SK-N-SH treated with all-trans-retinoic acid at 6 μM for 48 hours (cell line): ENCODE measurements around the gene BPIFB6.

Source experiments
- ARNTL ChIP-seq: fragments of 450-650 bp; formaldehyde crosslinking; IDR thresholded peaks from 2 replicates; pipeline ENCODE4 v1.5.0; 2020; ENCODE audit warnings: low read depth, mild to moderate bottlenecking, moderate library complexity, borderline replicate concordance
- BACH2 ChIP-seq: fragments of 250-450 bp; sonication (Bioruptor Pico); IDR thresholded peaks from 2 replicates; pipeline ENCODE4 v1.9.0; 2021; ENCODE audit warnings: mild to moderate bottlenecking, borderline replicate concordance
- CSDC2 ChIP-seq: fragments of 250-450 bp; sonication (Bioruptor Pico); IDR thresholded peaks from 2 replicates; pipeline ENCODE4 v1.5.0; 2020; ENCODE audit warnings: mild to moderate bottlenecking, moderate library complexity
- ESRRG ChIP-seq: fragments of 250-450 bp; sonication (Bioruptor Pico); IDR thresholded peaks from 2 replicates; pipeline ENCODE4 v1.6.1; 2021; ENCODE audit warnings: mild to moderate bottlenecking
- GLIS3 ChIP-seq: fragments of 250-450 bp; sonication (Bioruptor Pico); IDR thresholded peaks from 2 replicates; pipeline ENCODE4 v1.5.0; 2020; ENCODE audit warnings: mild to moderate bottlenecking, moderate library complexity
- ISL1 ChIP-seq: fragments of 250-450 bp; sonication (Bioruptor Pico); IDR thresholded peaks from 2 replicates; pipeline ENCODE4 v2.1.2; 2022; ENCODE audit warnings: mild to moderate bottlenecking, moderate library complexity
- OSR1 ChIP-seq: fragments of 250-450 bp; sonication (Bioruptor Pico); IDR thresholded peaks from 2 replicates; pipeline ENCODE4 v1.8.0; 2022; ENCODE audit warnings: moderate library complexity, mild to moderate bottlenecking, inconsistent platforms
- SNAI2 ChIP-seq: fragments of 250-450 bp; sonication (Bioruptor Pico); IDR thresholded peaks from 2 replicates; pipeline ENCODE4 v1.5.0; 2020; ENCODE audit warnings: mild to moderate bottlenecking, moderate library complexity
- TCF4 ChIP-seq: fragments of 250-450 bp; sonication (Bioruptor Pico); IDR thresholded peaks from 2 replicates; pipeline ENCODE4 v1.8.0; 2021; ENCODE audit warnings: mild to moderate bottlenecking, moderate library complexity, borderline replicate concordance
- TOX ChIP-seq: fragments of 250-450 bp; sonication (Bioruptor Pico); IDR thresholded peaks from 2 replicates; pipeline ENCODE4 v1.8.0; 2021; ENCODE audit warnings: mild to moderate bottlenecking, moderate library complexity, borderline replicate concordance
- ZC3H10 ChIP-seq: fragments of 250-450 bp; sonication (Bioruptor Pico); IDR thresholded peaks from 2 replicates; pipeline ENCODE4 v1.5.1; 2021; ENCODE audit warnings: mild to moderate bottlenecking, moderate library complexity
- ZFP30 ChIP-seq: fragments of 450-650 bp; formaldehyde crosslinking; IDR thresholded peaks from 2 replicates; pipeline ENCODE4 v1.5.0; 2022; ENCODE audit warnings: mild to moderate bottlenecking, moderate library complexity
- TF ChIP-seq, protein P1 (sequence below): fragments of 250-450 bp; sonication (Bioruptor Pico); IDR thresholded peaks from 2 replicates; pipeline ENCODE4 v1.8.0; 2020; ENCODE audit warnings: mild to moderate bottlenecking, moderate library complexity, borderline replicate concordance
- TF ChIP-seq, protein P2 (sequence below): fragments of 250-450 bp; sonication (Bioruptor Pico); IDR thresholded peaks from 2 replicates; pipeline ENCODE4 v1.5.0; 2020; ENCODE audit warnings: mild to moderate bottlenecking, moderate library complexity

DNA sequence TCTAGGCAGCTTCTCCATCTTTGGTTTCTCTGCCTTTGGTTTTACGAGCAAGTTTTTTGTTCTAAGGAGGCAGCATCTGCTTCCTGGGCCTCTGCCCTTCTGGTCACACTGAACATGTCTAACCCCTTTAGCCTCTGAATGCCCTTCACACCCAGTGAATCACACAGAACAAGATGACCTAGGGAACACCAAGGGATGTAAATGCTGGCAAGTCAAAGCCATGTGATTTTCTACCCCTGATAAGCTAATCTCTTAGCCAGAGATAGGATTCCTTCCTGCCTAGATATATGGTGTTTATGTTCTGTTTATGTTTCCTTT is 7.2 kb upstream of the BPIFB6 start:
- TF ChIP-seq, protein P1, sequence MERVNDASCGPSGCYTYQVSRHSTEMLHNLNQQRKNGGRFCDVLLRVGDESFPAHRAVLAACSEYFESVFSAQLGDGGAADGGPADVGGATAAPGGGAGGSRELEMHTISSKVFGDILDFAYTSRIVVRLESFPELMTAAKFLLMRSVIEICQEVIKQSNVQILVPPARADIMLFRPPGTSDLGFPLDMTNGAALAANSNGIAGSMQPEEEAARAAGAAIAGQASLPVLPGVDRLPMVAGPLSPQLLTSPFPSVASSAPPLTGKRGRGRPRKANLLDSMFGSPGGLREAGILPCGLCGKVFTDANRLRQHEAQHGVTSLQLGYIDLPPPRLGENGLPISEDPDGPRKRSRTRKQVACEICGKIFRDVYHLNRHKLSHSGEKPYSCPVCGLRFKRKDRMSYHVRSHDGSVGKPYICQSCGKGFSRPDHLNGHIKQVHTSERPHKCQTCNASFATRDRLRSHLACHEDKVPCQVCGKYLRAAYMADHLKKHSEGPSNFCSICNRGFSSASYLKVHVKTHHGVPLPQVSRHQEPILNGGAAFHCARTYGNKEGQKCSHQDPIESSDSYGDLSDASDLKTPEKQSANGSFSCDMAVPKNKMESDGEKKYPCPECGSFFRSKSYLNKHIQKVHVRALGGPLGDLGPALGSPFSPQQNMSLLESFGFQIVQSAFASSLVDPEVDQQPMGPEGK (CRISPR knock-in tag) = no peak
- TF ChIP-seq SNAI2 (no peak), ESRRG (CRISPR knock-in tag) (no peak), ARNTL (no peak), CSDC2 (CRISPR knock-in tag) (no peak), ZC3H10 (CRISPR knock-in tag) (no peak), ZFP30 (no peak), ISL1 (CRISPR knock-in tag) (no peak), TCF4 (CRISPR knock-in tag) (no peak), GLIS3 (no peak), OSR1 (CRISPR knock-in tag) (no peak), TOX (CRISPR knock-in tag) (no peak), BACH2 (CRISPR knock-in tag) (no peak)
- TF ChIP-seq, protein P2, sequence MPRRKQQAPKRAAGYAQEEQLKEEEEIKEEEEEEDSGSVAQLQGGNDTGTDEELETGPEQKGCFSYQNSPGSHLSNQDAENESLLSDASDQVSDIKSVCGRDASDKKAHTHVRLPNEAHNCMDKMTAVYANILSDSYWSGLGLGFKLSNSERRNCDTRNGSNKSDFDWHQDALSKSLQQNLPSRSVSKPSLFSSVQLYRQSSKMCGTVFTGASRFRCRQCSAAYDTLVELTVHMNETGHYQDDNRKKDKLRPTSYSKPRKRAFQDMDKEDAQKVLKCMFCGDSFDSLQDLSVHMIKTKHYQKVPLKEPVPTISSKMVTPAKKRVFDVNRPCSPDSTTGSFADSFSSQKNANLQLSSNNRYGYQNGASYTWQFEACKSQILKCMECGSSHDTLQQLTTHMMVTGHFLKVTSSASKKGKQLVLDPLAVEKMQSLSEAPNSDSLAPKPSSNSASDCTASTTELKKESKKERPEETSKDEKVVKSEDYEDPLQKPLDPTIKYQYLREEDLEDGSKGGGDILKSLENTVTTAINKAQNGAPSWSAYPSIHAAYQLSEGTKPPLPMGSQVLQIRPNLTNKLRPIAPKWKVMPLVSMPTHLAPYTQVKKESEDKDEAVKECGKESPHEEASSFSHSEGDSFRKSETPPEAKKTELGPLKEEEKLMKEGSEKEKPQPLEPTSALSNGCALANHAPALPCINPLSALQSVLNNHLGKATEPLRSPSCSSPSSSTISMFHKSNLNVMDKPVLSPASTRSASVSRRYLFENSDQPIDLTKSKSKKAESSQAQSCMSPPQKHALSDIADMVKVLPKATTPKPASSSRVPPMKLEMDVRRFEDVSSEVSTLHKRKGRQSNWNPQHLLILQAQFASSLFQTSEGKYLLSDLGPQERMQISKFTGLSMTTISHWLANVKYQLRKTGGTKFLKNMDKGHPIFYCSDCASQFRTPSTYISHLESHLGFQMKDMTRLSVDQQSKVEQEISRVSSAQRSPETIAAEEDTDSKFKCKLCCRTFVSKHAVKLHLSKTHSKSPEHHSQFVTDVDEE (CRISPR knock-in tag) = no peak
